NT2/D1 (cell line): ENCODE data around the gene ZCCHC2.

Experiments
- DNase-seq: peaks from one replicate; pipeline ENCODE4 v3.0.0-alpha.2; 2011; ENCODE audit warnings: low read depth, low spot score
- H3K27me3 ChIP-seq: 2 replicates; pipeline ENCODE4 v1.6.0; 2011; ENCODE audit warnings: mild to moderate bottlenecking; ENCODE audit not compliant: insufficient read length, insufficient read depth
- H3K36me3 ChIP-seq: 2 replicates; pipeline ENCODE4 v1.6.1; 2011; ENCODE audit warnings: mild to moderate bottlenecking, low read length, mixed read lengths; ENCODE audit not compliant: insufficient read depth, insufficient read length
- H3K4me1 ChIP-seq: 2 replicates; pipeline ENCODE4 v1.5.1; 2011; ENCODE audit not compliant: insufficient read depth, insufficient read length
- H3K4me3 ChIP-seq: 2 replicates; pipeline ENCODE4 v1.5.1; 2011; ENCODE audit warnings: low read depth; ENCODE audit not compliant: insufficient read length
- H3K9ac ChIP-seq: 2 replicates; pipeline ENCODE4 v1.6.0; 2011; ENCODE audit warnings: low read depth; ENCODE audit not compliant: insufficient read length
- H3K9me3 ChIP-seq: 2 replicates; pipeline ENCODE4 v1.5.1; 2011; ENCODE audit warnings: mild to moderate bottlenecking, low read length; ENCODE audit not compliant: insufficient read depth
- SUZ12 ChIP-seq: IDR thresholded peaks from 2 replicates; pipeline ENCODE4 v1.6.1; 2011; ENCODE audit not compliant: insufficient read length, insufficient read depth; ENCODE audit errors: extremely low read depth
- YY1 ChIP-seq: IDR thresholded peaks from 2 replicates; pipeline ENCODE4 v1.6.1; 2011; ENCODE audit not compliant: insufficient read length, insufficient read depth
- ZNF274 ChIP-seq: IDR thresholded peaks from 2 replicates; pipeline ENCODE4 v1.6.1; 2011; ENCODE audit warnings: mild to moderate bottlenecking, low read depth, low read length

Gene ZCCHC2

GRCh38 chr18:62490967-62491695 lies 31.7 kb upstream of the ZCCHC2 start:
- Histone ChIP-seq H3K36me3 (no peaks in the 10 kb centered on the region), H3K9ac (no peak overlapping the region), H3K27me3 (no peaks in the 10 kb centered on the region), H3K4me3 (no peak overlapping the region), H3K9me3 (no peaks in the 10 kb centered on the region), H3K4me1 (no peaks in the 10 kb centered on the region)
- TF ChIP-seq YY1 (no peak), ZNF274 (no peak), SUZ12 (no peak)
- no peak for DNase-seq

DNA sequence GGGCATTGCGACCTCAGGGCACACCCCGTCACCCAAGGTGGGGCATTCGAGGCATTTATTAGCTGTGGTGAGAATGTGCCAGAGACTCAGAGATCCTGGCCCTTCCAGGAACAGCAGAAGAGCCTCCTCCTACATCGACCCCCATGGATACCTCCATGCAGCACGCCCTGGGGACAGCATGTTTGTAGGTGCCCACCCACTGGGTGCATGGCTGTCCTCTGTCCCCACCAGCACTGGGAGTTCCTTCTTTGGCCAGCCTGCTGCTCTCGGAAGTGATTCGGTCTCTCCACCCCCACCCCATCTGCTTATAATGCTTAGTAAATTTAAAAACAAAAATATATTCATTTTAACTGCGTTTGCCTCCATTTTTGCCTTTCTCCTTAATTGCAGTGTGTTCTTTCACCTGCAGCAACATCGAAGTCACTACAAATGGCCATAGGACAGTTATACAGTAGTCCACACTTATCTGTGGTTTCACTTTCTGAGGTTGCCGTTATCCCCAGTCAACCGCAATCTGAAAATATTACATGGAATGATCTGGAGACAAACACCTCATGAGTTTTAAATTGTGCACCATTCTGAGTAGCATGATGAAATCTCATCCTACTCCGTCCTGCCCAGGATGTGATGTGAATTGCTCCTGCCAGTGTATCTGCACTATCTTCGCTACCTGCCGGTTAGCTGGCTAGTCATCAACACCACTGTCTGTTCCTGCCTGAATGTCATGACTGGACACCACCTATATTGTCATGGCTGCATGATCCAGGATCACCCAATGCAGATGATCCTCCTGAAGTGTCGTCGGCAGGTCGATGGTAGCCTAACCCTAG lies 29.6 kb upstream of the ZCCHC2 start:
- no peak for TF ChIP-seq YY1
- TF ChIP-seq SUZ12 = no peak
- TF ChIP-seq ZNF274 = no peak
- DNase-seq = no peak

DNA sequence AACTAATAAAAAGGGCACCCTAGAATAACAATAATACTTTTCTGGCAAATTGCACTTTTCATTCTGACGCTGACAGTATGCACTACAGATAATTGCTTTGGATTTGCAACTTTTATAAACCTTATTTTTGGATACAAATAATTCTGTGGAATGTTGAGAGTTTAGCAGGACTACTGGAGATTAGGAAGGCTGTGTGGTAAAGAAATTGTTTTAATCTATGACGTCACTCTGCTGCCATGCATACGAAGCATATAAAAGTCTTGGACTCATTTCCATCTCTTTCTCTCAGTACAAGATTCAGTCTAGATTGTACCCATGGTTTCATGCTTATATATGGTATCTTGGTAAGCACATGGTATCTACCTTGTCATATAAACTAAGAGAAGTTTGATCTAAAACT lies 28.1 kb upstream of the ZCCHC2 start:
- no peaks in the 10 kb centered on the region for H3K36me3 ChIP-seq
- DNase-seq = no peak
- no peaks in the 10 kb centered on the region for H3K4me1 ChIP-seq
- no peaks in the 10 kb centered on the region for H3K27me3 ChIP-seq
- H3K9ac ChIP-seq = no peak overlapping the region
- no peak for TF ChIP-seq SUZ12
- TF ChIP-seq ZNF274 = no peak
- TF ChIP-seq YY1 = no peak
- no peaks in the 10 kb centered on the region for H3K9me3 ChIP-seq
- no peak overlapping the region for H3K4me3 ChIP-seq

More for the DNA sequence above, 29.6 kb upstream of the ZCCHC2 start:
- H3K36me3 ChIP-seq = no peaks in the 10 kb centered on the region
- no peaks in the 10 kb centered on the region for H3K4me1 ChIP-seq
- no peaks in the 10 kb centered on the region for H3K27me3 ChIP-seq
- no peak overlapping the region for H3K4me3 ChIP-seq
- no peaks in the 10 kb centered on the region for H3K9me3 ChIP-seq
- H3K9ac ChIP-seq = no peak overlapping the region

DNA sequence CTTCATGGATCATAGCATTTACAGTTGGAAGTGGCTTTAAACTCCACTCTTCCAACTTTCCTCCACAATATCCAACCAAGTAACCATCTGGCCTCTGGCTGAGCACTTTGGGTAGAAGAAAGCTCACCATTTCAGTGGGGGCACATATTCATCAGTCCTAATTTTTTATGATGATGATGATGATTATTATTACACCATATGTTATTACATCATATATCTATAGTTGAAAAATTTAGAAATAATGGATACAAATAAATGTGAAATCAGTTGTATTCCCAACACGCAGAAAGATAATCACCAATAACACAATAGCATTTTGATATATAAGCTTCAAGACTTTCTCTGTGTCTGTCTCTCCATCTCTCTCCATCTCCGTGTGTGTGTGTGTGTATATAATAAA lies 26.6 kb upstream of the ZCCHC2 start:
- Histone ChIP-seq H3K36me3 (no peaks in the 10 kb centered on the region), H3K27me3 (no peaks in the 10 kb centered on the region), H3K4me3 (no peak overlapping the region), H3K9me3 (no peaks in the 10 kb centered on the region), H3K4me1 (no peaks in the 10 kb centered on the region), H3K9ac (no peak overlapping the region)
- DNase-seq = no peak
- TF ChIP-seq SUZ12 (no peak), ZNF274 (no peak), YY1 (no peak)

GRCh38 chr18:62497190-62497772 lies 25.5 kb upstream of the ZCCHC2 start:
- Histone ChIP-seq H3K36me3 (no peaks in the 10 kb centered on the region), H3K4me1 (no peaks in the 10 kb centered on the region), H3K4me3 (no peak overlapping the region), H3K9me3 (no peaks in the 10 kb centered on the region), H3K9ac (no peak overlapping the region), H3K27me3 (no peaks in the 10 kb centered on the region)
- no peak for DNase-seq
- TF ChIP-seq SUZ12 (no peak), ZNF274 (no peak), YY1 (no peak)

DNA sequence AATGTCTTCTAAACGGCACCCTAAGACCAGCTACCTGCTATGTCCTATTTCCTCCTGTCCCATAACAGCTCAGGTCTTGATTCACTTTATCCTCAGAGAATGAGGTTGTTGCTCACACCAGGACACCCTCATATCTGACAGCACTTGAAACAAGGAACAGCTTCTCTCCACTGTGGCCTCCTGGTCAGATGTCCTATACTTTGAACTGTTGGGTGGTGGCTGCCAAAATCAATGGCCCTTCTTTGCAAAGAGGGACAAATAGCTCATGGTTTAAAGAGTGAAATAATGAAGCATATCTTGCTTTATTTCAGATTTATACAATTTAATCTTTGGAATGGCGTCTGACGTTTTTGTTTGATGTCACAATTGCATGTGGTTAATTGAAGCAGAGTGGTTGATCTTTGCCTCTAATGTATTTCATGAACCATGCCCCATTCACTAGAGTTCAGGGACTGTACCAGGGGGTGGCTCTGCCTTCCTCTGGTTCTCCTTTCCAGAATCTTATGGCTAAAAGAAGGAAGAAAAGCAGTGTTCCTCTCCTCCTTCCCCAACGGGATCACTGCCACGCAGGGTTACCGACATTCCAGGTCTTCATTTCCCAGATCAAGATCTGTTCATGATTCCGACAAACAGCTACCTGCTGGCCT lies 24.1 kb upstream of the ZCCHC2 start:
- Histone ChIP-seq H3K9me3 (no peaks in the 10 kb centered on the region), H3K4me1 (no peaks in the 10 kb centered on the region)

GRCh38 chr18:62499263-62499650 lies 23.6 kb upstream of the ZCCHC2 start:
- TF ChIP-seq YY1 = no peak
- TF ChIP-seq ZNF274 = no peak
- no peak for TF ChIP-seq SUZ12
- H3K36me3 ChIP-seq = no peaks in the 10 kb centered on the region
- no peaks in the 10 kb centered on the region for H3K27me3 ChIP-seq
- no peaks in the 10 kb centered on the region for H3K9me3 ChIP-seq
- DNase-seq = no peak
- no peak overlapping the region for H3K9ac ChIP-seq
- no peaks in the 10 kb centered on the region for H3K4me1 ChIP-seq
- no peak overlapping the region for H3K4me3 ChIP-seq

More for the DNA sequence above, 24.1 kb upstream of the ZCCHC2 start:
- H3K27me3 ChIP-seq = no peaks in the 10 kb centered on the region
- DNase-seq = no peak
- H3K36me3 ChIP-seq = no peaks in the 10 kb centered on the region
- H3K9ac ChIP-seq = no peak overlapping the region
- H3K4me3 ChIP-seq = no peak overlapping the region
- TF ChIP-seq ZNF274 = no peak
- no peak for TF ChIP-seq SUZ12
- no peak for TF ChIP-seq YY1
